ENCODE measurements around the gene BATF2. TPM values are rescaled to one million over a fixed set of nuclear protein-coding genes. Genes with fewer than 3 reads are reported as not detected.

BATF2 gene
- total and polyA plus RNA-seq, 2 experiments from 2014 or later, result 0.79 to 4.0 TPM

DNA sequence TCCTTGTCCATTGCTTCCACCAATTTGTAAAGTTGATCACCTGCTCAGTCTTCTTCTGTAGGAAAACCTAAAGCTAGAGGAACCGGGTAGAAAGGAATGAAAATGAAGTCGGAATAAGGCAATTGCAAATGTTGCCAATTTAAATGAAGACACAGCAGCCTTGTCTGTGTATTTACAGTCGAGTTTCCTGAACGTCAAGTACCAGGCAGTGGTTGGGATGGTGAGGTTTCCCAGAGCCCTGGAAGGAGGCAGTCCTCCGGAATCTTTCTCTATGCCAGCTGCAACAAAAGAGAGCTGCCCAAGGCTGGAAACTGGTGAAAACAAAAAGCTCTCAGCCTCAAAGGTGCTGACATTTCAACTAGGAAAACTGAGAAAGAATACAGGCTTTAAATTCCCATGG, 42.6 kb downstream of the BATF2 start:
- no peak for DNase-seq

DNA sequence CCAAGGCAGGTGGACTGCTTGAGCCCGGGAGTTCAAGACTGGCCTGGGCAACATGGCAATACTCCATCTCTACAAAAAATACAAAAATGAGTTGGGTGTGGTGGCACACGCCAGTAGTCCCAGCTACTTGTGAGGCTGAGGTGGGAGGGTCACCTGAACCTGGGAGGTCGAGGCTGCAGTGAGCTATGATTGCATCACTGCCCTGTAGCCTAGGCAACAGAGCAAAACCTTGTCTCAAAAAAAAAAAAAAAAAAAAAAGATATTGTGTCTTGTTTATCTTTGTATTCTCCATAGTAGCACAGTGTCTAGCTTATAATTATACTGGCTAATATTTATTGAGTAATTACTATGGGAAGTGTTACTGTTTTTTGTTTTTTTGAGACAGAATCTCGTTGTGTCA, 45.2 kb downstream of the BATF2 start:
- Histone ChIP-seq H3K4me3 (no peak overlapping the region), H4K20me1 (ENCODE audit: insufficient read depth) (no peaks in the 10 kb centered on the region), H3K36me3 (ENCODE audit: low read depth) (no peaks in the 10 kb centered on the region), H3K4me2 (ENCODE audit: unreplicated experiment) (no peak overlapping the region), H3K9me2 (ENCODE audit: insufficient read depth) (no peaks in the 10 kb centered on the region), H2AFZ (no peak overlapping the region), H3K27ac (no peak overlapping the region), H3K4me1 (ENCODE audit: insufficient read depth) (no peaks in the 10 kb centered on the region), H3K27me3 (replicated peaks; ENCODE audit: insufficient read depth) (peaks cover 18% of the 10 kb centered on the region; the same call in 1 of the 2 replicates), H3K9me3 (ENCODE audit: low read depth) (no peaks in the 10 kb centered on the region), H3F3A (ENCODE audit: insufficient read depth) (no peaks in the 10 kb centered on the region), H3K9ac (no peak overlapping the region), H3K79me2 (ENCODE audit: insufficient read depth) (no peaks in the 10 kb centered on the region)
- no peak for TF ChIP-seq EZH2phosphoT487 (IDR thresholded peaks at IDR 0.05; ENCODE audit: insufficient read depth, low read depth)
- no peak for TF ChIP-seq EZH2 (IDR thresholded peaks at IDR 0.05; ENCODE audit: insufficient read depth, poor library complexity, severe bottlenecking)
- no peak for DNase-seq
- whole genome bisulfite sequencing, 2 experiments (ENCODE audit: low coverage in 1 of 2, low lambda C conversion rate in 2 of 2, missing lambda C conversion rate in 2 of 2), result 28 to 40% methylated on average over 4 of the region's 4 CpGs
- in situ Hi-C loops (cut with MboI), result no loop called here

More for the DNA sequence above, 42.6 kb downstream of the BATF2 start:
- H3F3A ChIP-seq (ENCODE audit: insufficient read depth), result no peaks in the 10 kb centered on the region
- no peaks in the 10 kb centered on the region for H3K9me3 ChIP-seq (ENCODE audit: low read depth)
- H3K4me2 ChIP-seq (ENCODE audit: unreplicated experiment), result no peak overlapping the region
- 27 to 30% methylated on average over 5 of the region's 5 CpGs for WGBS, 2 experiments (ENCODE audit: low coverage in 1 of 2, low lambda C conversion rate in 2 of 2, missing lambda C conversion rate in 2 of 2)
- no peak overlapping the region for H3K4me3 ChIP-seq
- no peaks in the 10 kb centered on the region for H3K79me2 ChIP-seq (ENCODE audit: insufficient read depth)
- H2AFZ ChIP-seq, result no peak overlapping the region
- H3K36me3 ChIP-seq (ENCODE audit: low read depth), result no peaks in the 10 kb centered on the region
- no peak overlapping the region for H3K9ac ChIP-seq
- H3K4me1 ChIP-seq (ENCODE audit: insufficient read depth), result no peaks in the 10 kb centered on the region
- H3K27ac ChIP-seq, result no peak overlapping the region
- H3K27me3 ChIP-seq (replicated peaks; ENCODE audit: insufficient read depth), result peaks cover 23% of the 10 kb centered on the region; the same call in 1 of the 2 replicates
- no peaks in the 10 kb centered on the region for H3K9me2 ChIP-seq (ENCODE audit: insufficient read depth)
- TF ChIP-seq EZH2 (IDR thresholded peaks at IDR 0.05; ENCODE audit: insufficient read depth, poor library complexity, severe bottlenecking) (no peak), EZH2phosphoT487 (IDR thresholded peaks at IDR 0.05; ENCODE audit: insufficient read depth, low read depth) (no peak)
- no peaks in the 10 kb centered on the region for H4K20me1 ChIP-seq (ENCODE audit: insufficient read depth)
- in situ Hi-C loops (cut with MboI), result no loop called here

DNA sequence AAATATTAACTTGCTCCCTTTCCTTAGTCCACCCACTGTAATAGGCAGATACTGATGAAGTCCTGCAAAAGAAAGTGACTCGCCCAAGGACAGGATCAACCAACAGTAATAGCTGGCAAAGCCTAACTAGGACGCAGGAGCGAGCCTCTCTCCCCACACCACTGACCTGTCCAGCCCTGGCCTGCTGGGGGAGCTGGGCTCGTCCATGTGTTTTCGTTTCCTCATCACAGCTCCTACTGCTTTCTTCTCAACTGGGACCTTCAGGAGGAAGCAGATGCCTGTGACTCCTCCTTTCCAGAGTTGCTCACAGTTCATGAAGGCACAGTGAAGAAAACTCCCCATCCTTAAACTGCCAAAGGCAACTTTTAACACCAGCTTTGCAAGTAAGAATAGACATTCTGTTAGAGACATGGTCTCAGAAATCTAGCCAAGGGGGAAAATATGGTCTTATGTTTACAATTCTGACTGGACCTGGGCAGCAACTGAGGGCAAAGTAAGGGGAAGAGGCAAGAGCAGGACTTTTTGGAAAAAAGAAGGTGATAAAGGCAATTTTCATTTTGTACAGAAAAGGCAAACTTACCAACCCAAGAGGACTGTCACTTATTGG, 49.5 kb downstream of the BATF2 start:
- H3K4me3 ChIP-seq, result no peak overlapping the region
- no peak for DNase-seq
- in situ Hi-C loops (cut with MboI), result no loop called here
- peaks cover 7% of the 10 kb centered on the region; the same call in 1 of the 2 replicates for H3K27me3 ChIP-seq (replicated peaks; ENCODE audit: insufficient read depth)
- H3K9me3 ChIP-seq (ENCODE audit: low read depth), result no peaks in the 10 kb centered on the region
- H4K20me1 ChIP-seq (ENCODE audit: insufficient read depth), result no peaks in the 10 kb centered on the region
- H3F3A ChIP-seq (ENCODE audit: insufficient read depth), result no peaks in the 10 kb centered on the region
- no peak overlapping the region for H3K4me2 ChIP-seq (ENCODE audit: unreplicated experiment)
- H3K4me1 ChIP-seq (ENCODE audit: insufficient read depth), result no peaks in the 10 kb centered on the region
- H3K9me2 ChIP-seq (ENCODE audit: insufficient read depth), result no peaks in the 10 kb centered on the region
- no peaks in the 10 kb centered on the region for H3K79me2 ChIP-seq (ENCODE audit: insufficient read depth)
- no peak overlapping the region for H3K9ac ChIP-seq
- H2AFZ ChIP-seq, result no peak overlapping the region
- H3K36me3 ChIP-seq (ENCODE audit: low read depth), result no peaks in the 10 kb centered on the region
- 53 to 56% methylated on average over 5 of the region's 5 CpGs for WGBS, 2 experiments (ENCODE audit: low coverage in 1 of 2, low lambda C conversion rate in 2 of 2, missing lambda C conversion rate in 2 of 2)
- H3K27ac ChIP-seq, result no peak overlapping the region
- no peak for TF ChIP-seq EZH2 (IDR thresholded peaks at IDR 0.05; ENCODE audit: insufficient read depth, poor library complexity, severe bottlenecking)

Small RNAs within 50 kb of the gene (microRNA-seq; reads per million reads assigned to microRNA genes)
- gene MIR6879 (ENCODE audit: borderline number of aligned reads), result not detected

Small RNAs within 50 kb of the gene (small RNA-seq; reads per million reads assigned to genes)
- gene MIR6879 (ENCODE audit: low read depth, low replicate concordance) (not detected), gene SNX15 (ENCODE audit: low read depth, low replicate concordance) (not detected)

Other genes with a start within 250 kb of the BATF2 start
- gene PYGM, start 237.0 kb downstream of the BATF2 start, total RNA-seq (2014; rRNA removed; shearing (Covaris generic)), result not detected in 2 replicates
- not detected in 2 replicates for gene PYGM, start 237.0 kb downstream of the BATF2 start, polyA plus RNA-seq (2016; fragmentation: Nextera tagmentation; extraction: Ambion mirVana)
- 81.6 and 106 TPM in 2 replicates for gene SF1, start 218.4 kb downstream of the BATF2 start, total RNA-seq (2014; rRNA removed; shearing (Covaris generic))
- 59.7 and 62.2 TPM in 2 replicates for gene SF1, start 218.4 kb downstream of the BATF2 start, polyA plus RNA-seq (2016; fragmentation: Nextera tagmentation; extraction: Ambion mirVana)
- 18.2 and 19.7 TPM in 2 replicates for gene MAP4K2, start 193.8 kb downstream of the BATF2 start, total RNA-seq (2014; rRNA removed; shearing (Covaris generic))
- gene MAP4K2, start 193.8 kb downstream of the BATF2 start, polyA plus RNA-seq (2016; fragmentation: Nextera tagmentation; extraction: Ambion mirVana), result 4.2 and 6.2 TPM in 2 replicates
- gene MEN1, start 186.4 kb downstream of the BATF2 start, total RNA-seq (2014; rRNA removed; shearing (Covaris generic)), result 13.2 and 15.8 TPM in 2 replicates
- gene MEN1, start 186.4 kb downstream of the BATF2 start, polyA plus RNA-seq (2016; fragmentation: Nextera tagmentation; extraction: Ambion mirVana), result 24.6 and 26.1 TPM in 2 replicates
- gene CDC42BPG, start 152.3 kb downstream of the BATF2 start, total RNA-seq (2014; rRNA removed; shearing (Covaris generic)), result not detected in 2 replicates
- not detected in 2 replicates for gene CDC42BPG, start 152.3 kb downstream of the BATF2 start, polyA plus RNA-seq (2016; fragmentation: Nextera tagmentation; extraction: Ambion mirVana)
- gene EHD1, start 118.3 kb downstream of the BATF2 start, total RNA-seq (2014; rRNA removed; shearing (Covaris generic)), result 90.2 and 124 TPM in 2 replicates
- 55.2 and 56.3 TPM in 2 replicates for gene EHD1, start 118.3 kb downstream of the BATF2 start, polyA plus RNA-seq (2016; fragmentation: Nextera tagmentation; extraction: Ambion mirVana)
- 12.4 and 18.9 TPM in 2 replicates for gene ATG2A, start 79.8 kb downstream of the BATF2 start, total RNA-seq (2014; rRNA removed; shearing (Covaris generic))
- gene ATG2A, start 79.8 kb downstream of the BATF2 start, polyA plus RNA-seq (2016; fragmentation: Nextera tagmentation; extraction: Ambion mirVana), result 6.3 and 6.8 TPM in 2 replicates
- 23.9 and 27.3 TPM in 2 replicates for gene PPP2R5B, start 72.3 kb downstream of the BATF2 start, total RNA-seq (2014; rRNA removed; shearing (Covaris generic))
- gene PPP2R5B, start 72.3 kb downstream of the BATF2 start, polyA plus RNA-seq (2016; fragmentation: Nextera tagmentation; extraction: Ambion mirVana), result 16.4 and 19.4 TPM in 2 replicates
- gene GPHA2, start 61.1 kb downstream of the BATF2 start, total RNA-seq (2014; rRNA removed; shearing (Covaris generic)), result not detected in 2 replicates
- gene GPHA2, start 61.1 kb downstream of the BATF2 start, polyA plus RNA-seq (2016; fragmentation: Nextera tagmentation; extraction: Ambion mirVana), result not detected in 2 replicates
- not detected in 2 replicates for gene MAJIN, start 24.9 kb downstream of the BATF2 start, total RNA-seq (2014; rRNA removed; shearing (Covaris generic))
- not detected in 2 replicates for gene MAJIN, start 24.9 kb downstream of the BATF2 start, polyA plus RNA-seq (2016; fragmentation: Nextera tagmentation; extraction: Ambion mirVana)
- 96.6 and 115 TPM in 2 replicates for gene ARL2, start 17.2 kb upstream of the BATF2 start, total RNA-seq (2014; rRNA removed; shearing (Covaris generic))
- gene ARL2, start 17.2 kb upstream of the BATF2 start, polyA plus RNA-seq (2016; fragmentation: Nextera tagmentation; extraction: Ambion mirVana), result 143 and 155 TPM in 2 replicates
- 14.9 and 17.5 TPM in 2 replicates for gene SNX15, start 30.5 kb upstream of the BATF2 start, total RNA-seq (2014; rRNA removed; shearing (Covaris generic))
- 17.2 and 17.7 TPM in 2 replicates for gene SNX15, start 30.5 kb upstream of the BATF2 start, polyA plus RNA-seq (2016; fragmentation: Nextera tagmentation; extraction: Ambion mirVana)
- gene SAC3D1, start 44.2 kb upstream of the BATF2 start, total RNA-seq (2014; rRNA removed; shearing (Covaris generic)), result 8.0 and 14.9 TPM in 2 replicates
- 12.8 and 13.2 TPM in 2 replicates for gene SAC3D1, start 44.2 kb upstream of the BATF2 start, polyA plus RNA-seq (2016; fragmentation: Nextera tagmentation; extraction: Ambion mirVana)
- 37.7 and 40.7 TPM in 2 replicates for gene NAALADL1, start 61.6 kb upstream of the BATF2 start, total RNA-seq (2014; rRNA removed; shearing (Covaris generic))
- 26.6 and 27.9 TPM in 2 replicates for gene NAALADL1, start 61.6 kb upstream of the BATF2 start, polyA plus RNA-seq (2016; fragmentation: Nextera tagmentation; extraction: Ambion mirVana)
- gene CDCA5, start 87.1 kb upstream of the BATF2 start, total RNA-seq (2014; rRNA removed; shearing (Covaris generic)), result 16.8 and 17.5 TPM in 2 replicates
- 11.9 and 12.4 TPM in 2 replicates for gene CDCA5, start 87.1 kb upstream of the BATF2 start, polyA plus RNA-seq (2016; fragmentation: Nextera tagmentation; extraction: Ambion mirVana)
- gene ZFPL1, start 87.3 kb upstream of the BATF2 start, total RNA-seq (2014; rRNA removed; shearing (Covaris generic)), result 55.2 and 66.8 TPM in 2 replicates
- 62.8 and 64.9 TPM in 2 replicates for gene ZFPL1, start 87.3 kb upstream of the BATF2 start, polyA plus RNA-seq (2016; fragmentation: Nextera tagmentation; extraction: Ambion mirVana)
- gene VPS51, start 99.2 kb upstream of the BATF2 start, total RNA-seq (2014; rRNA removed; shearing (Covaris generic)), result 285 and 339 TPM in 2 replicates
- gene VPS51, start 99.2 kb upstream of the BATF2 start, polyA plus RNA-seq (2016; fragmentation: Nextera tagmentation; extraction: Ambion mirVana), result 30.7 and 37.1 TPM in 2 replicates
- 0.65 and 0.89 TPM in 2 replicates for gene TM7SF2, start 114.9 kb upstream of the BATF2 start, total RNA-seq (2014; rRNA removed; shearing (Covaris generic))
- 2.5 and 2.6 TPM in 2 replicates for gene TM7SF2, start 114.9 kb upstream of the BATF2 start, polyA plus RNA-seq (2016; fragmentation: Nextera tagmentation; extraction: Ambion mirVana)
- gene ZNHIT2, start 120.7 kb upstream of the BATF2 start, total RNA-seq (2014; rRNA removed; shearing (Covaris generic)), result 12.3 and 13.2 TPM in 2 replicates
- gene ZNHIT2, start 120.7 kb upstream of the BATF2 start, polyA plus RNA-seq (2016; fragmentation: Nextera tagmentation; extraction: Ambion mirVana), result 15.5 and 15.6 TPM in 2 replicates
- 180 and 199 TPM in 2 replicates for gene FAU, start 125.2 kb upstream of the BATF2 start, total RNA-seq (2014; rRNA removed; shearing (Covaris generic))
- 342 and 365 TPM in 2 replicates for gene FAU, start 125.2 kb upstream of the BATF2 start, polyA plus RNA-seq (2016; fragmentation: Nextera tagmentation; extraction: Ambion mirVana)
- 65.6 and 78.4 TPM in 2 replicates for gene MRPL49, start 125.3 kb upstream of the BATF2 start, total RNA-seq (2014; rRNA removed; shearing (Covaris generic))
- 48.6 and 53.3 TPM in 2 replicates for gene MRPL49, start 125.3 kb upstream of the BATF2 start, polyA plus RNA-seq (2016; fragmentation: Nextera tagmentation; extraction: Ambion mirVana)
- 29.5 and 64.2 TPM in 2 replicates for gene SYVN1, start 137.5 kb upstream of the BATF2 start, total RNA-seq (2014; rRNA removed; shearing (Covaris generic))
- 18.0 and 21.2 TPM in 2 replicates for gene SYVN1, start 137.5 kb upstream of the BATF2 start, polyA plus RNA-seq (2016; fragmentation: Nextera tagmentation; extraction: Ambion mirVana)
- not detected in 2 replicates for gene SPDYC, start 173.3 kb upstream of the BATF2 start, total RNA-seq (2014; rRNA removed; shearing (Covaris generic))
- gene SPDYC, start 173.3 kb upstream of the BATF2 start, polyA plus RNA-seq (2016; fragmentation: Nextera tagmentation; extraction: Ambion mirVana), result not detected in 2 replicates
- gene CAPN1, start 185.0 kb upstream of the BATF2 start, total RNA-seq (2014; rRNA removed; shearing (Covaris generic)), result 127 and 145 TPM in 2 replicates
- 106 and 110 TPM in 2 replicates for gene CAPN1, start 185.0 kb upstream of the BATF2 start, polyA plus RNA-seq (2016; fragmentation: Nextera tagmentation; extraction: Ambion mirVana)

Measured in GM23248 (cell line).